GM12878 (cell line): ENCODE results near the gene LMTK2. TPM values are rescaled to one million over a fixed set of nuclear protein-coding genes. Genes with fewer than 3 reads are reported as not detected.
A peak's percentile ranks its signal among the peaks of the same experiment; 100 is the strongest.

Source experiments
- ATAC-seq: fragments of 200-7000 bp; cut with Tn5 transposase; 3 replicates; pipeline ENCODE4 v1.9.1; 2020; ENCODE audit warnings: mild to moderate bottlenecking, moderate library complexity
- BruUV-seq: library from RNA; stranded (reverse); fragments of 400-500 nt; replicated peaks from 2 replicates; lab custom pipeline; 2021; lab: Mats Ljungman, UMichigan
- CTCF ChIA-PET: fragments of 300-600 bp; sonication (Branson Sonifier 250); formaldehyde crosslinking; extraction: SDS; loops from one replicate; lab custom pipeline; 2021; ENCODE audit warnings: inconsistent platforms; lab: Yijun Ruan, JAX
- POLR2A ChIA-PET: fragments of 350-600 bp; formaldehyde crosslinking; extraction: SDS; loops from one replicate; lab custom pipeline; 2021; ENCODE audit warnings: inconsistent platforms; lab: Charles Lee
- RAD21 ChIA-PET: fragments of 300-600 bp; sonication (Branson Sonifier 250); formaldehyde crosslinking; loops from one replicate; lab custom pipeline; 2023; ENCODE audit warnings: antibody characterized with exemption; ENCODE audit not compliant: unreplicated experiment; lab: Charles Lee
- SMC1A ChIA-PET: fragments of 300-600 bp; sonication (Branson Sonifier 250); formaldehyde crosslinking; loops from one replicate; lab custom pipeline; 2023; ENCODE audit not compliant: unreplicated experiment, uncharacterized antibody; lab: Charles Lee
- DNase-seq: peaks from one replicate; pipeline ENCODE4 v3.0.0-alpha.2; 2011; ENCODE audit warnings: low read depth, low spot score
- FAIRE-seq: peaks from 3 replicates; lab custom pipeline; 2011; peaks lifted over from hg19 to GRCh38; lab: Jason Lieb, UNC
- H2AFZ ChIP-seq: 2 replicates; pipeline ENCODE4 v1.6.0; 2011; ENCODE audit warnings: low read depth, low read length, control low read depth; ENCODE audit not compliant: control insufficient read depth
- H3K27ac ChIP-seq: 2 replicates; pipeline ENCODE4 v1.5.1; 2011; ENCODE audit warnings: control low read depth; ENCODE audit not compliant: control insufficient read depth, insufficient read depth
- H3K27me3 ChIP-seq, 2 experiments: replicated peaks in 1 of 2; 2 replicates each; pipeline versions ENCODE4 v1.6.0 to v1.6.1; 2011; ENCODE audit warnings: low read length in 1 of 2; ENCODE audit not compliant: control insufficient read depth in 2 of 2, insufficient read depth in 2 of 2
- H3K36me3 ChIP-seq, 2 experiments: 2 replicates each; pipeline ENCODE4 v1.5.1; 2011; ENCODE audit warnings: low read length in 1 of 2; ENCODE audit not compliant: control insufficient read depth in 2 of 2, insufficient read depth in 2 of 2
- H3K4me1 ChIP-seq: 2 replicates; pipeline ENCODE4 v1.6.1; 2011; ENCODE audit warnings: mild to moderate bottlenecking, low read length, moderate library complexity, mixed read lengths; ENCODE audit not compliant: control insufficient read depth, insufficient read depth
- H3K4me2 ChIP-seq: 2 replicates; pipeline ENCODE4 v1.6.0; 2011; ENCODE audit warnings: control low read depth; ENCODE audit not compliant: control insufficient read depth, insufficient read depth
- H3K4me3 ChIP-seq: fragments of 200-600 bp; sonication (generic); 2 replicates; pipeline ENCODE4 v1.5.1; 2016
- H3K79me2 ChIP-seq: 2 replicates; pipeline ENCODE4 v1.6.0; 2011; ENCODE audit warnings: low read length; ENCODE audit not compliant: control insufficient read depth, insufficient read depth
- H3K9ac ChIP-seq: 2 replicates; pipeline ENCODE4 v1.8.0; 2011; ENCODE audit warnings: low read length, control low read depth, mixed read lengths; ENCODE audit not compliant: control insufficient read depth, insufficient read depth
- H3K9me3 ChIP-seq: replicated peaks from 3 replicates; pipeline ENCODE4 v1.5.1; 2011; ENCODE audit warnings: mild to moderate bottlenecking, low read length; ENCODE audit not compliant: control insufficient read depth, insufficient read depth
- H4K20me1 ChIP-seq: 2 replicates; pipeline ENCODE4 v1.6.0; 2011; ENCODE audit not compliant: control insufficient read depth, insufficient read depth
- EP300 ChIP-seq, 2 experiments: fragments of 150-350 bp in 1 of 2; IDR thresholded peaks; 2 replicates each; pipeline ENCODE4 v1.6.1; 2011 to 2012; ENCODE audit warnings: low read depth in 2 of 2, low read length in 2 of 2, borderline replicate concordance in 1 of 2, improper control_type of control experiment in 1 of 2, inconsistent platforms in 1 of 2; ENCODE audit not compliant: control insufficient read depth in 1 of 2
- ESRRA ChIP-seq: IDR thresholded peaks from 2 replicates; pipeline ENCODE4 v1.6.1; 2012; ENCODE audit warnings: mild to moderate bottlenecking, low read length, improper control_type of control experiment
- IKZF2 ChIP-seq, 2 experiments: fragments of 450-650 bp; IDR thresholded peaks; 2 replicates each; pipeline ENCODE4 v1.6.1; 2017; ENCODE audit warnings: mild to moderate bottlenecking in 2 of 2, moderate library complexity in 2 of 2
- MTA3 ChIP-seq: IDR thresholded peaks from 2 replicates; pipeline ENCODE4 v1.6.1; 2012; ENCODE audit warnings: low read length, inconsistent platforms, borderline replicate concordance
- NRF1 ChIP-seq: conservative IDR thresholded peaks from 2 replicates; pipeline ENCODE4 v1.6.1; 2011; ENCODE audit warnings: mild to moderate bottlenecking, low read depth, low read length, improper control_type of control experiment
- RAD21 ChIP-seq: IDR thresholded peaks from 2 replicates; pipeline ENCODE4 v1.6.1; 2011; ENCODE audit warnings: mild to moderate bottlenecking, low read depth, low read length, moderate library complexity; ENCODE audit not compliant: insufficient read depth
- SMC3 ChIP-seq: IDR thresholded peaks from 2 replicates; pipeline ENCODE4 v1.6.1; 2011; ENCODE audit warnings: low read length, improper control_type of control experiment, borderline replicate concordance
- WRNIP1 ChIP-seq: IDR thresholded peaks from 2 replicates; pipeline ENCODE4 v1.6.1; 2011; ENCODE audit warnings: low read depth, low read length, improper control_type of control experiment, borderline replicate concordance
- WGBS: methylation state at CpG from one replicate; pipeline ENCODE4 v1.1.6; 2016; ENCODE audit warnings: low lambda C conversion rate; ENCODE audit not compliant: insufficient replicate concordance, insufficient coverage; ENCODE audit errors: missing lambda C conversion rate; 5-methylcytosine and 5-hydroxymethylcytosine counted together
- in situ Hi-C: fragments of 300-500 bp; cut with MboI; formaldehyde crosslinking; loops from 9 replicates; pipeline ENCODE4 v1.14.3; 2018; ENCODE audit warnings: mixed read lengths
- intact Hi-C: fragments of 100-400 bp; cut with micrococcal nuclease; formaldehyde crosslinking; loops from one replicate; pipeline ENCODE4 v1.14.2; 2022; ENCODE audit not compliant: unreplicated experiment
- polyA plus RNA-seq, 11 experiments: library from polyadenylated mRNA; depleted of rRNA in 4 of 11; unstranded in 6 of 11; stranded (reverse) in 5 of 11; fragments of >200 nt; fragmentation: Nextera tagmentation in 4 of 11; fragmentation: Illumina TruSeq in 1 of 11; extraction: Ambion mirVana in 4 of 11; extraction: Trizol in 1 of 11; gene quantifications; 1 replicate in 1 of 11; 2 replicates in 10 of 11; pipeline versions ENCODE4 v1.2.1 to v1.2.3, GENCODE V29; 2011 to 2016; ENCODE audit warnings: inconsistent platforms in 2 of 11, missing spikeins in 2 of 11, low read depth in 1 of 11
- total RNA-seq, 4 experiments: library from RNA; depleted of rRNA in 3 of 4; stranded (reverse); fragments of >200 nt in 3 of 4; fragmentation: Illumina TruSeq in 1 of 4; extraction: Trizol in 1 of 4; gene quantifications; 2 replicates each; pipeline versions ENCODE4 v1.2.1 to v1.2.3, GENCODE V29; 2013 to 2021
- TF ChIP-seq, protein P1 (sequence below), 3 experiments: IDR thresholded peaks in 2 of 3; conservative IDR thresholded peaks in 1 of 3; 2 replicates each; pipeline ENCODE4 v1.5.1; 2011; ENCODE audit warnings: low read depth in 3 of 3, low read length in 3 of 3, mild to moderate bottlenecking in 3 of 3, control low read depth in 2 of 3, moderate library complexity in 2 of 3, inconsistent platforms in 1 of 3, mixed read lengths in 1 of 3; ENCODE audit not compliant: control insufficient read depth in 2 of 3, insufficient read depth in 1 of 3; ENCODE audit errors: extremely low read depth in 1 of 3
- TF ChIP-seq, protein P2 (sequence below): IDR thresholded peaks from 2 replicates; pipeline ENCODE4 v1.6.1; 2011; ENCODE audit warnings: mild to moderate bottlenecking, low read depth, low read length, moderate library complexity; ENCODE audit not compliant: insufficient replicate concordance
- TF ChIP-seq, protein P3 (sequence below): fragments of 450-650 bp; IDR thresholded peaks from 2 replicates; pipeline ENCODE4 v1.6.1; 2018; ENCODE audit warnings: borderline replicate concordance, mild to moderate bottlenecking; ENCODE audit not compliant: partially characterized antibody
- TF ChIP-seq, protein P4 (sequence below): fragments of 450-650 bp; IDR thresholded peaks from 2 replicates; pipeline ENCODE4 v1.6.1; 2017; ENCODE audit warnings: mild to moderate bottlenecking

The LMTK2 gene
- total and polyA plus RNA-seq, 10 of the 15 experiments (the other 5 are each of a cell fraction or from before 2014, with no cell fraction given): 0.68 to 8.7 (median 4.6) TPM

DNA sequence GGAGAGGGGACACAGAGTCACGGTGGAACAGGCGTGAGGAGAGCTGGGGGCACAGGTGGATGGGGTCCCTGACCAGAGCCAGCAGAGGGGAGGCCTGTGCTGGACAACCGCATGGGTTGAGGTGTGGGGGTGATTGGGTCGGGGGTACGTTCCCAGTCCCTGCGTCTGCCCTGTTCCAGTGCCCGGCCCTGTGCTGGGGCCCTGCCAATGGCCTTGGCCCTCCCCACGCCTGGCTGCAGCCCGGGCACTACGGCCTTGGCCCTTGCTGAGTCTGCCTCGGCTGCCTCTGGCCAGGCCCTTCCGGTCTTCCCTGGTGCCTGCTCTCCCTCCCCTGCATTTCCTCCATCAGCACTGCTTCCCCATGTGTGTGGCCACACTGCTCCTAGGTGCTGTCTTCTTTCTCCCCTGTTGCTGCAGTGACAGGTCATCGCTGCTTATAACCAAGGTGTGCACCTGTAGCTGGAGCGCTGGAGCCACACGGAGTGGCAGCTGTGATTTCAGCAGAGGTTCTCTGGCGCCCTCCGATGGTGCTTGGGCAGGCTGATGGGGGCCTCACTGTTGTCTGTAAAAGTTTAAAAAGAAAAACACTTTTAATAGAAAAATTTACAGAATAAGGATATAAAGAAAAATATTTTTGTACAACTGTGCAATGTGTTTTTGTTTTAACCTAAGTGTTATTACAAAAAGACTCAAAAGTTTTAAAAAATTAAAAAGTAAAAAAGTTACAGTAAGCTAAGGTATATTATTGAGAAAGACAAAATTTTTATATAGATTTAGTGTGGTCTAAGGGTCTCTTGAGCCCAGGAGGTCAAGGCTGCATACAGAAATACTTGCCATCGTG is 59.4 kb downstream of the LMTK2 start:
- BruUV-seq: no TSS peak
- WGBS: 50% methylated on average over 14 of the region's 18 CpGs
- intact Hi-C loops: loop anchor here (1.0 kb wide), 1 partner anchor 60 kb away; the partner anchor contains the start of gene LMTK2
- Histone ChIP-seq H3K4me2 (no peak overlapping the region), H3K4me3 (no peak overlapping the region), H3K9me3 (no peaks in the 10 kb centered on the region), H4K20me1 (no peaks in the 10 kb centered on the region), H3K36me3 (no peaks in the 10 kb centered on the region; a peak in 1 of 4 replicates), H2AFZ (no peak overlapping the region), H3K4me1 (no peaks in the 10 kb centered on the region), H3K9ac (no peak overlapping the region), H3K27ac (no peak overlapping the region), H3K27me3 (no peaks in the 10 kb centered on the region), H3K79me2 (no peaks in the 10 kb centered on the region)
- in situ Hi-C loops: no loop called here
- CTCF ChIA-PET: interaction anchor here (0.6 to 10.0 kb wide), 19 partner anchors 21 to 152 kb away, joined by 3 to 450 read pairs (median 4); partner anchors contain the start of gene LMTK2
- SMC1A ChIA-PET: interaction anchor here (0.8 to 7.3 kb wide), 14 partner anchors 10 to 144 kb away, joined by 3 to 195 read pairs (median 4); partner anchors contain the start of gene LMTK2
- TF ChIP-seq ESRRA (no peak), IKZF2 (IDR thresholded peaks at IDR 0.05) (no peak), WRNIP1 (no peak), EP300 (IDR thresholded peaks at IDR 0.05; ENCODE audit: borderline replicate concordance in 1 of 2, control insufficient read depth in 1 of 2, low read depth in 2 of 2, low read length in 2 of 2) (no peak), NRF1 (no peak), RAD21 (peak; percentile 83), SMC3 (peak; percentile 58; the same call in 1 of the 2 replicates), MTA3 (no peak)
- TF ChIP-seq, protein P1, sequence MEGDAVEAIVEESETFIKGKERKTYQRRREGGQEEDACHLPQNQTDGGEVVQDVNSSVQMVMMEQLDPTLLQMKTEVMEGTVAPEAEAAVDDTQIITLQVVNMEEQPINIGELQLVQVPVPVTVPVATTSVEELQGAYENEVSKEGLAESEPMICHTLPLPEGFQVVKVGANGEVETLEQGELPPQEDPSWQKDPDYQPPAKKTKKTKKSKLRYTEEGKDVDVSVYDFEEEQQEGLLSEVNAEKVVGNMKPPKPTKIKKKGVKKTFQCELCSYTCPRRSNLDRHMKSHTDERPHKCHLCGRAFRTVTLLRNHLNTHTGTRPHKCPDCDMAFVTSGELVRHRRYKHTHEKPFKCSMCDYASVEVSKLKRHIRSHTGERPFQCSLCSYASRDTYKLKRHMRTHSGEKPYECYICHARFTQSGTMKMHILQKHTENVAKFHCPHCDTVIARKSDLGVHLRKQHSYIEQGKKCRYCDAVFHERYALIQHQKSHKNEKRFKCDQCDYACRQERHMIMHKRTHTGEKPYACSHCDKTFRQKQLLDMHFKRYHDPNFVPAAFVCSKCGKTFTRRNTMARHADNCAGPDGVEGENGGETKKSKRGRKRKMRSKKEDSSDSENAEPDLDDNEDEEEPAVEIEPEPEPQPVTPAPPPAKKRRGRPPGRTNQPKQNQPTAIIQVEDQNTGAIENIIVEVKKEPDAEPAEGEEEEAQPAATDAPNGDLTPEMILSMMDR (IDR thresholded peaks at IDR 0.05 in 2 of 3, conservative IDR thresholded peaks at IDR 0.05 in 1 of 3; ENCODE audit: control insufficient read depth in 2 of 3, extremely low read depth in 1 of 3, insufficient read depth in 1 of 3, low read depth in 3 of 3, low read length in 3 of 3): peak; percentile 55 to 66 (median 59)
- TF ChIP-seq, protein P2, sequence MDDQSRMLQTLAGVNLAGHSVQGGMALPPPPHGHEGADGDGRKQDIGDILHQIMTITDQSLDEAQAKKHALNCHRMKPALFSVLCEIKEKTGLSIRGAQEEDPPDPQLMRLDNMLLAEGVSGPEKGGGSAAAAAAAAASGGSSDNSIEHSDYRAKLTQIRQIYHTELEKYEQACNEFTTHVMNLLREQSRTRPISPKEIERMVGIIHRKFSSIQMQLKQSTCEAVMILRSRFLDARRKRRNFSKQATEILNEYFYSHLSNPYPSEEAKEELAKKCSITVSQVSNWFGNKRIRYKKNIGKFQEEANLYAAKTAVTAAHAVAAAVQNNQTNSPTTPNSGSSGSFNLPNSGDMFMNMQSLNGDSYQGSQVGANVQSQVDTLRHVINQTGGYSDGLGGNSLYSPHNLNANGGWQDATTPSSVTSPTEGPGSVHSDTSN: no peak
- TF ChIP-seq, protein P3, sequence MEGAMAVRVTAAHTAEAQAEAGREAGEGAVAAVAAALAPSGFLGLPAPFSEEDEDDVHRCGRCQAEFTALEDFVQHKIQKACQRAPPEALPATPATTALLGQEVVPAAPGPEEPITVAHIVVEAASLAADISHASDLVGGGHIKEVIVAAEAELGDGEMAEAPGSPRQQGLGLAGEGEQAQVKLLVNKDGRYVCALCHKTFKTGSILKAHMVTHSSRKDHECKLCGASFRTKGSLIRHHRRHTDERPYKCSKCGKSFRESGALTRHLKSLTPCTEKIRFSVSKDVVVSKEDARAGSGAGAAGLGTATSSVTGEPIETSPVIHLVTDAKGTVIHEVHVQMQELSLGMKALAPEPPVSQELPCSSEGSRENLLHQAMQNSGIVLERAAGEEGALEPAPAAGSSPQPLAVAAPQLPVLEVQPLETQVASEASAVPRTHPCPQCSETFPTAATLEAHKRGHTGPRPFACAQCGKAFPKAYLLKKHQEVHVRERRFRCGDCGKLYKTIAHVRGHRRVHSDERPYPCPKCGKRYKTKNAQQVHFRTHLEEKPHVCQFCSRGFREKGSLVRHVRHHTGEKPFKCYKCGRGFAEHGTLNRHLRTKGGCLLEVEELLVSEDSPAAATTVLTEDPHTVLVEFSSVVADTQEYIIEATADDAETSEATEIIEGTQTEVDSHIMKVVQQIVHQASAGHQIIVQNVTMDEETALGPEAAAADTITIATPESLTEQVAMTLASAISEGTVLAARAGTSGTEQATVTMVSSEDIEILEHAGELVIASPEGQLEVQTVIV: no peak
- TF ChIP-seq, protein P4, sequence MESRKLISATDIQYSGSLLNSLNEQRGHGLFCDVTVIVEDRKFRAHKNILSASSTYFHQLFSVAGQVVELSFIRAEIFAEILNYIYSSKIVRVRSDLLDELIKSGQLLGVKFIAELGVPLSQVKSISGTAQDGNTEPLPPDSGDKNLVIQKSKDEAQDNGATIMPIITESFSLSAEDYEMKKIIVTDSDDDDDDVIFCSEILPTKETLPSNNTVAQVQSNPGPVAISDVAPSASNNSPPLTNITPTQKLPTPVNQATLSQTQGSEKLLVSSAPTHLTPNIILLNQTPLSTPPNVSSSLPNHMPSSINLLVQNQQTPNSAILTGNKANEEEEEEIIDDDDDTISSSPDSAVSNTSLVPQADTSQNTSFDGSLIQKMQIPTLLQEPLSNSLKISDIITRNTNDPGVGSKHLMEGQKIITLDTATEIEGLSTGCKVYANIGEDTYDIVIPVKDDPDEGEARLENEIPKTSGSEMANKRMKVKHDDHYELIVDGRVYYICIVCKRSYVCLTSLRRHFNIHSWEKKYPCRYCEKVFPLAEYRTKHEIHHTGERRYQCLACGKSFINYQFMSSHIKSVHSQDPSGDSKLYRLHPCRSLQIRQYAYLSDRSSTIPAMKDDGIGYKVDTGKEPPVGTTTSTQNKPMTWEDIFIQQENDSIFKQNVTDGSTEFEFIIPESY: no peak
- POLR2A ChIA-PET: interaction anchor here (0.7 to 1.4 kb wide), 6 partner anchors 10 to 145 kb away, joined by 3 to 4 read pairs (median 4); no protein-coding TSS in a partner anchor
- FAIRE-seq (no peak), ATAC-seq (peak; percentile 90), DNase-seq (no peak)
- RAD21 ChIA-PET: interaction anchor here (0.7 to 8.9 kb wide), 11 partner anchors 14 to 143 kb away, joined by 3 to 297 read pairs (median 7); partner anchors contain the start of gene LMTK2
